ENCODE measurements around the gene GFI1.
A peak's percentile ranks its signal among the peaks of the same experiment; 100 is the strongest.

The GFI1 gene

DNA sequence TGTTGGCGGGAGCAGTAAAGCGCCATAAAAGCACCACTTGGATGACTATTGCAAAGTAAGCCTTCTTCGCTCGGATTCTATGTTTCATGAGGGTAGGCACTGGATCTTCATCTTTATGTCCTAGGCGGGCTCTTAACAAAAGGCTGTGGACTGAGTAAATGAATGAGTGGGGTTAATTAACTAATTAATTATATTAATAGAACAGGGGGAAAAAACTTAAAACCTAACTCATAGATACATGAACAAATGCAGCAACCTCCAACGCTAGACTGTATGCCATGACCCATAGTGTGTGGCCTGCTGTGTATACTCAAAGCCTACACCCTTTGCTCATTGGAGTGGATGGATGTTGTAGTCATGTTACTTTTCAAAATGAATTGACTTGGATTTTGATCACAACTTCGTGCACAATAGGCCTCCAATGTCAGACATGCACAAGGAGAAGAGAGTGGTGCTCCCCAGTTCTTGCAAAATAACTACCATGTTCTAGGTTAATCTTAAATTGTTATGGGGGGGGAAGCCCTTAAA, 417 bp upstream of the GFI1 start:
- no peak for DNase-seq

DNA sequence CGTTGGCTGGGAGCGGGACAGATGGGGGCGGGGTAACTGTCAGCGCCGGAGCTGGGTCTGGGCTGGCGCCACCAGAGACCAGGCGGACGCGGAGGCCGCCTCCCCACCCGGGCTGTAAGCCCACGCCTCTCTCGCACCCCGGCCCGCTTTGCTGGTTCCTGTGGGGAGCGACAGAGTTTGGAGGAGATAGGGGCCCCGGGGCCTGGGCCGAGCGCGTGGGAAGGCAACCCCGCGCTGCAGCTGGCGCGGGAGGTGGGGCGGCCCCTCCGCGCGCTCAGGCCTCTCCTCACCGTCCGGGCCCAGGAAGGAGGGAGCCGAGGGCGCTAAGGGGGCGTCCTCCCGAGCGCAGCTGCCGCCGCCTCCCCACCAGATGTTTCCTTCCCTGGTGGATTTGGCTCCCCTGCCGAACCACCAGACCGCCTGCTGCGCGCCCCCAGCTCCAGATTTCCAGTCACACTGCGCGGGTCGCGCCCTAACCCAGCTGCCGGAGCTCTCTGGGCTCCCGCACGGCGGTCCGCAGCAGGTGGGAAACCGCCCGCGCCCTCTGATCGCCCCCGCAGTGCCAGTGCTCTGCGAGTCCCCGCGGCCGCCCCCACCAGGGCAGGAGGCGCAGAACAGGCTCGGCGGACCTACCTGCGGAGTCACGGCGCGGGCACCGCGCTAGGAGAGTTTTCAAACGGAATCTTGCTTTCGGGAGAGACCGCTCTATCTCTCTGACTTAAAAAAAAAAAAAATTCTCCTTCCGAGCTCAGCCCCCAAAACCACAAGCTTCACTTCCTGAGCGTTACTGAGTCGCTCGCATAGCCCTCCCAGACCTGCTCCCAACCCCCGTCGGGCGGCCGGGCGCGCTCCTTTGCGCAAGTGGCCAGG, 1.1 kb downstream of the GFI1 start:
- no peak for DNase-seq

DNA sequence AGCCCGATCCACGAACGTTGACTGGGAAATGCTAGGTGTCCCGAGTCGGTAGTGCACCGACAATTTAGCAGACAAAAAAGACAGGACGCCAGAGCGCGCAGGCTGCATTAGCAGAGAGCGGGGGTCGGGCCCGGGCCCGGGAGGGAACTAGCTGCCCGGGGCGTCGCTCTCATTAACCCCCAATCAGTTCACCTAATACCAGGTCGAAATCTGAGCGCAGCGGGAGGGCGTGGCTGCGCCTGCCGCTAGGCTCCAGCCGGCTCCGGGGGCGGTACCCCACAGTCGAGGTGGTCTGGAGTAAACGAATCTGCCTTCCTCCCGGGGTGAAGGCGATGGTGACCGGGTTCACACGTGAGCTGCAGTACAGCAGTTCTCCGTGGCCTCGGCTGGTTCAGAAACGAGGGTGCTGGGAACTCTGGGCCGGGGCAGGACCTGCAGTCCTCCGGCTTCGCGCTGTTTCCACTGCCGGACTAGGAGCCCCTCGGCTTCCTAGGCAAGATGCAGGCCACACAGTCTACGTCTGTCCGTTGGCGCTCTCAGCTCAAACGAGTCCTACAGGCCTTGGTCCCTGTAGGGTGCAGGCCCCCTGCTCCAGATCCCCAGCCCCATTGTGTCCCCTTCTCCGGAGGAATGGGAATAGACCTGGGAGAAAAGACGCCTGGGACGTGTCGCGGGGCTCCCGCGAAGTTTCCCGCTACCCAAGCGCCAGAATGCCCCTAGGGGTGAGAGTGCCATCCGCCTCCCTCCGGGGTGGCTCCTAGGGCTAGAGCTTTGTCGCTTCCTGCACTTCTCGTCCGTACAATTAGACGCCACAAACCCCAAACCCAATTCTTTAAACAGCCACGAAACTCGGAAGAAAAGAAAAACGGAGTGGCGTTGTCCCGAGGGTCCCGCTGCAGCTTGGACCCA, 2.0 kb downstream of the GFI1 start:
- DNase-seq = no peak

DNA sequence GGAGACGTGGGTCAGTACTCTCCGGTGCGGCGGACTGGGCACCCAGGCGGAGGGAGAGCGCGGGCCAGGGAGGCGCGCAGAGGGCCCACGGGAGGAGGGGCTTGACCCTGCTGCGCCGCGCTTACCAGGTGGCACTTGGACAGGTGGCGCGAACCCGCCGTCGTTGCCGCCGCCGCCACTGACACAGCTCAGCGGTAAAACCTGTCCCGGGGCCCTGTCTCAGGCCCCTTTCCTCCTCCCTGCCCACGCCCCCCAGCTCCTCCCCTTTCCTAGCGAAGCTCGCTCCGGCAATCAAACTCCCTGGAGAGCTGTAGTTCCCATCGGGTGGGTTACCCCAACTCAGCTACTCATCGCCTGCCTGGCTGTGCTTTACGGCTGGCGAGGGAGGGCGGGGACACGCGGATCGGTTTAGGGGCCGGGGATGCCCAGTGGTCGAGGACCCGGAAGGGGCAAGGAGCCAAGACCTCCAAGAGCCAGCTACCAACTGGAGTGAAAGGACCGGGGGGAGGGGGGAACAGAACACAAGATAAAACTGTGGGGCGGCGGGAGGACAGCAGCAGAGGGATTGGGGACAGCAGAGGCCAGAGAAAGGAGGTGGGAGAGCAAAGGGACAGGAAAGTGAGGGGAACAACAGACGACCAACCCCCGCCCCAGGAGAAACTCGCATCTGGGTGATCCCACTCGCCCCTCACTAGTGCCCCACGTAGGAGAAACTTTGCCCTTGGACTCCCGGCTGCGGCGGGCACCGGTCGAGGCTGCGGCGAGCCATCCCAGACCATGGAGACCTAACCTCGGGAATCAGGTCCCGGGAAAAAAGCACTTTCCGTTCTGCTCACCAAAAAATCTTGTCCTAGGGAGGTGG, 2.9 kb downstream of the GFI1 start:
- no peak for DNase-seq

DNA sequence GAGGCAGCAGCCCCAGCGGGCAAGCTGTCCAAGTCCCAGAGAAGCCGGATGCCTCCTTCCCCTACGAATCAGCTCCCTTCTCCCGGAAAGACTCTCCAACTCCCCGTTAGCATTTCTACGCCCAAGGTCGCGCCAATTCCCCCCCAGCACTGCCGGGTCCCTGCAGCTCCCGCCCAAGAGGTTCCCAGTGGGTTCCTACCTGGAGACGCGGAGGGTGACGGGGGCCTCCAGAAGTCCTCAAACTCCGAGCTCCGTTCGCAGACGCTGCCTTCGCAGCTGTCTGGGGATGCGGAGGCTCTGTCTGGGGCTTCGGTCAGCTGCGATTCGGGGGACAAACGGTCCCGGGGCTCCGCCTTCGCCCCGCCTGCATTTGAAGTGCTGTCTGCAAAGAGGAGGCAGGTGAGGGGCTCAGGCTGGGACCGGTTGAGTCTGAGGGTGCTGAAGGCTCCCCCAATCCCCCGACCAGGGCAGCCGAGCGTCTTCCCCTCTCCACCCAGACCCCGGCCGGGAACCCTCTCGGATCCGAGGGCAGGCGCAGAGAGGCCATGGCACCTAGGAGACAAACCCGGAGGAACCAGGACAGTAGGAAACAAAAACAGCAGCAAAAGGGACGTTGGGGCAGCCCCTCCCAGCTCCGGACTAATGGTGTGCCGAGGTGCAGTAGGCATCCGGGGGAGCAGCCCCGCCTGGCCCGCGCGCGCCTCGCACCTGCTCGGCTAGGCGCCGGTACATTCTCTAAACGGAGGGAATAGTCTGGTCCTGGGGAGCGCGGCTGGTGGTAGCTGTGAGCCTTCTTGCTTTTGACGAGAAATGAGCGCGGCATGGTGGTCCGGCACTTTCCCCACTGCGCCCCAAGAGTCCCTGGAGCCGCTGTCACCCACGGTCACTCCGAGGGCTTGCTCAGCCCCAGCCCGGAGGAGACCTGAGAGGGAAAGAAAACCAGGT, 3.8 kb downstream of the GFI1 start:
- DNase-seq = peak; percentile 36

DNA sequence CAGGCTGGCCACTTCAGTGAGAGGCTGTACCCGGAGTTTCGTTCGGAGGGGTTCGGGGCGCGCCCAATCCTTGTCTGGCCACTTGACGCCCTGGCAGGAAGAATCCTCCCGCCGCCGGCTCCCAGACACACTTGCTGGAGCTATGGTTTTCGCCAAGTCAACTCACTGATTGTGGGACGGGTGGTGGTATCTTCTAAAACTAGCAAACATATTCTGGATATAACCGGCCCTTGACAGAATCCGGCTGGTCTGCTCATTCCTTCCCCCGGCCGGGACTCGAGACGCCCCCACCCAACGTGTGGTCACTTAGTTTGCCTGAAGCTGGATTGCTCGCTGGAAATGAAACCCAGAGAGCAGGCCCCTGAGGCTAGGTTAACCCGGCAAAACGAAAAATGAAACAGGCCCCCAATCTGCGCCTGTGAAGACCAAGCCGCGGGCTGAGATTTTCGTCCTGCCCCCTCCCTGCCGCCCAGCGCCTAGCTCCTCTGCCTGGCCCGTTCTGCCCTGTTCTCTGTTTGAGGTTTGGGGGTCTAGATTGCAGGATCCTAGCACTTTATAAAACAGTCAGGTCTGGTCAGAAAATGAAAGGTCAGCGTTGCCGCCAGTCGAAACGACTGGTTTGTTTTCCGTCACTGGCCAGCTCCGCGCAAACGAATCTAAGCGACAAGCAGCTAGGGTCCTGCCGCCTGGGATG, 4.6 kb downstream of the GFI1 start:
- no peak for DNase-seq

DNA sequence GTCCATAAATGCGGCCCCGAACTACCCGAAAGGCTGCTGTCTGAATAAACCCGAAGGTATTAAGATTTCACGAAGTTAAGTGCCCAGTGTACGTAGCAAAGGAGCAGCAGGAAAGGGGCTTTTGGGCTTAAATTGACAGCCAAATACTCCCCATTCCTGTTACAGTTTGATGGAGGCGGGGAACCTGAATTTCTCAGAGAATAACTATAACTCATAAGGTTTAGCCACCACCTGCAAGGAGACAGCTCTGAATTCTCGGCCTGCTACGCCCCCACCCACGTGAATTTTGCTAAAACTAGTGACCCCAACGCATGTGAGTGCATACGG, 5.2 kb downstream of the GFI1 start:
- no peak for DNase-seq

DNA sequence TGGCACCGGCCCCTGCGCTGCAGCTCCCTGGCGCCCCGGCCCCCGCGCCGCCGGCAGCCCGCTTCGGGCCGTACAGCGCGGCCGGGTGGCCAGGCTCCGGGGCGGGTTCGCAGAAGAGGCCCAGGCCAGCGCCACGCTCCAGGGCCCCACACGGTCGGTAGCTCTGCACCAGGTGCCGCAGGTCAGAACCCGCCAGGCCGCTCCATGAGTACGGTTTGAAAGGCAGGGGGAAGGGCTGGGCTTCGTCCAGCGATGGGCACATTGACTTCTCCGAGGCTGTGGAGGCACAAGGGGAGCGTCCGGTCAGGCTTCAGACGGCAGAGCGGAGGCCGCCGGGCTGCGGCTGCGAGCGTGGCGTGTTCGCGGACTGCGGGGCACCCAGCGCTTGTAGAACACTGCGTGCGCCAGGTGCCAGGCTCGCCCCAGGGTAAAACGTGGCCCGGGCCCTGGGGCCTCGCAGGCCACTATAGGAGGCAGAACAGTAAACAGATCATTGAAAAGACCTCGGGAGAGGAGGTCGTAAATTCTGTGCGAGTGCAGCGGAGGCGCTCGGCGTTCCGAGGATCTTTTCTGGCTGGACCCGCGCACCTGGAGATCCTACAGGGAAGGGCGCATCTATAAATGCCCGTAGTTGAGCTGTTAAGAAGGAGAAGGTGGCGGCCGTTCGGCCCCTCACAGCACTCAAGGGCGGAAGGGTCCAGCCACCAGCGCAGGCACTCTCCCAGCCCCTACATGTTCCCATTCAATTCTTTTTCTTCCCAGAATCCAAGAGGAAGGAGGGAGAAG, 5.7 kb downstream of the GFI1 start:
- DNase-seq = no peak

DNA sequence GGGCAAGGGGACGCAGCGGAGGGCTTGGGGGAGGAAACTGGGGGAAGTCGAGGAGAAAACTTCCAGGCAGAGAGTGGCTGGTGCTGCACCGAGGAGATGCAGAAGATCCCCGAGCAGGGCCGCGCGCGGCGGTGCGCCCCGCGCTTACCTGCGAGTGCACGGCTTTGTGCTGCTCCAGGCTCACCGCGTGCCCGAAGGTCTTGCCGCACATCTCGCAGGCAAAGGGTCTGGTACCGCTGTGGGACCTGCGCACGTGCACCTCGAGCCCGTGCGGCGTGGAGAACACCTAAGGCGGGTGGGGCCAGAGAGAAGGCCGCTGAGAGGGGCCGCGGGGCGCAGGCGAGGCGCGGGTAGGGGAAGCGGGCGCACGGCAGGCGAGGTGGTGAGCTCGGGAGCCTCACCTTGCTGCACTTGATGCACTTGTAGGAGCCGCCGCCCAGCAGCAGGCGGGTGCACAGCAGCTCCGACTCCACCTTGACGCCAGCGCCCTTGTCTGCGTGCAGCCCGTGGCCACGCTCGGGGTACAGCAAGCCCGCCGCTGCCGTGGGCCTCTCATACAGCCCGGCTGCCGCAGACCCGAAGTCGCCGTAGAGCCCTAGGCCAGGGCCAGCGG, 6.4 kb downstream of the GFI1 start:
- no peak for DNase-seq

DNA sequence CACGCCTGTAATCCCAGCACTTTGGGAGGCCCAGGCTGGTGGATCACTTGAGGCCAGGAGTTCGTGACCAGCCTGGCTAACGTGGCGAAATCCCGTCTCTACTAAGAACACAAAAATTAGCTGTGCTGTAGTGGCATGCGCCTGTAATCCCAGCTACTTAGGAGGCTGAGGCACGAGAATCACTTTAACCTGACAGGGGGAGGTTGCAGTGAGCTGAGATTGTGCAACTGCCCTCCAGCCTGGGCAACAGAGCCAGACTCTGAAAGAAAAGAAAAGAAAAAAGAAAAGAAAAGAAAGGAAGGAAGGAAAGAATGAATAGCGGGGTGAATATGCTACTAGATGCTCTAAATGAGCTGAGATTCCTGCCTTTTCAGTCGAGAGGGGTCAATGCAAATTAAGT, 7.1 kb downstream of the GFI1 start:
- no peak for DNase-seq

DNA sequence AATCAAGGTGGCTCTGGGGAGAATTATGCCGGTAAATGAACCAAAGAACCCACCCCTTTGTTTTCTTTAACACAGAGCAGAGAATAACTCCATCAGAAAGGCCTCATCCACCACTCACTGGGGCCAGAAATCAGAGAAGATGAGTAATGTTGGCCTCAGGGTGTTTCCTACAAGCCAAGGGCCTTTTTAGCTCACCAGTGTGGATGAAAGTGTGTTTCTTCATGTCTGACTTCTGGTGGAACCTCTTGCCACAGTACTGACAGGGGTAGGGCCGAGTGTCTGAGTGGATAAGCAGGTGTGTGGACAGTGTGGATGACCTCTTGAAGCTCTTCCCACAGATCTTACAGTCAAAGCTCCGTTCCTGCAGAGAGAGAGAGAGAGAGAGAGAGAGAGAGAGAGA, 8.3 kb downstream of the GFI1 start:
- DNase-seq = no peak

DNA sequence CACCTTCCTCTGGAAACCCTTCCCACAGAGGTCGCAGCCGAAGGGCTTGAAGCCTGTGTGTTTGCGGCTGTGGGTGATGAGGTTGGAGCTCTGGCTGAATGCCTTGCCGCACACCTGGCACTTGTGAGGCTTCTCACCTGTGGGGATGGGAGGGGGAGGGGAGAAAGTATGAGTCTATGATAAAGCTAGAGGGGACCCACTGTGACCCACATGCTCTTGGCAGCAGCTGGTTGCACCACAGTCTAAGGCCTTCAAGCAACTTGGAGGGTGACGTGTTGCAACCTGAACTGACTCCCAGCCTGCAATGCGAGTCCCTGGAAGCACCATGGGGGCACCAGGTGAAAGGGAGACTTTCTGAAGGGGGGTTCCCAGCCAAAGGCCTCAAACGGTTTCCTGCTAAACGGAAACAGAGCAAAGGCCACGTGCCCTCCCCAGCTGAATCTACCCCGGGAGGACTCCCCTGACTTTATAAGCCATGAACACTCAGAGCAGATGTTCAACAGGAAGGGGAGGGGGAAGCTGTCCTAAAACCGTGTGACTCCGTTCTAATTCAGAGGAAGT, 10.6 kb downstream of the GFI1 start:
- DNase-seq = no peak

DNA sequence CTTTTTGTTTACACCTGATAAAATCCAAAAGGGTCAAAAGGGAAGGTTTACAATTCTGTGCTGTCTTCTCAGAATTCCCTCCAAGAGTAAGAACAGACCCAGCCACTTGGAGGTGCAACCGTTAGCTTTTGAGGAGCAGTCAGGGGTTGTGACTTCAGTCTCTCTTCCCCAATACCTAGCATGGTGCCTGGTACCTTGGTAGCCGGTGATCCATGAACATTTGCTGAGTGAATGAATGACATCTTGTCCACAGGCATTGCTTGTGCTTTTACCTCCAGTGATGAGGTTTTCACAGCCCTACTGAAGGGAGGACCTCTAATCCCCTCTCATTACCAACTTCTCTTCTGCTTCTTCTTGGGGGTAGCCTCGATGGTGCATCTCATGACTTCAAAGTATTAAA, 11.7 kb downstream of the GFI1 start:
- DNase-seq = no peak

DNA sequence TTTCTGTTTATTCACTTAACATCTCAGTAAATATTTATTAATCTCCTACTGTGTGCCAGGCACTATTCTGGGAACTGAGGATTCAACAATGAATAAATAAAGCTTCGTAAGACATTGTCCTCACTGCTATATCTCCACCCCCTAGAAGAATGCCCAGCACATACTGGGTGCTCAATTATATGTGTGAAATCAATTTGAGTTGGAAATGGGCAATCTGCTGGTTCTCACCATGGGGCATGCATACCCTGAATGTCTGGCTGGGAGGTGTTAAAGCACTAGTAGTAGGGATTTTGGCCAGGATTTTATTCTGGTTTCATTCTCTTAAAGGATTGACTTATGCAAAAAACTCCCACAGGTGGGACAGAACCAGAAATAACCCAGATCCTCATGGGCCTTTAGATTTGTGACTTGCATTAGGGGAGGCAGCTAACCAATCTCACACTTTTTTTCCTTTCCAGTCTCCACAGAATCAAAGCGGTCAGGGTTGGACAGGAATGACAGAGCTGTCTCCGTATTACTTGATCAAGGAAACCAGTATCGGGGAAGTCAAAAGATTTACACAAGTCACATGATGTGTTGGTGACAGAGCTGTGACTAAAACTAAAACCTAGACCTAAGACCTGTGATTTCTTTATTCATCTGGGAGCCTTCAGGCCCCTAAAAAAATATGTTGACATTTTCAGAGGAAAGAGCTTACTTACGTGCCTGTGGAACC, 12.8 kb downstream of the GFI1 start:
- DNase-seq = no peak

DNA sequence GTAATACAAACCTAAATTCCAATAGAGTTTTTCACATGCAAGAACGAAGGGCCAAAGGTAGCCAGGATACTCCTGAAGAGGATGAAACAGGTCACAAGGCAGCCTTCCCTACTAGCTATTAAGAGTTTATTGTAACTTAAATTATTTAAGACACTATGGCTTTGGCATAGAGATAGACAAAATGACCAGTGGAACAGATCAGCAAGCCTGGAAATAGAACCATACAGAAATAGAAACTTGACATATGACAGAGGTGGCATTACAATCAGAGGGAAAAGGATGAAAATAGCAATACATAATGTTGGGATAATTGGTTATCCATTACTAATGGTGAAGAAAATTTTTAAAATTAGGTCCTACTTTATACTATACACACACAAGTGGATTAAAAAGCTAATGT, 16.5 kb downstream of the GFI1 start:
- DNase-seq = no peak

DNA sequence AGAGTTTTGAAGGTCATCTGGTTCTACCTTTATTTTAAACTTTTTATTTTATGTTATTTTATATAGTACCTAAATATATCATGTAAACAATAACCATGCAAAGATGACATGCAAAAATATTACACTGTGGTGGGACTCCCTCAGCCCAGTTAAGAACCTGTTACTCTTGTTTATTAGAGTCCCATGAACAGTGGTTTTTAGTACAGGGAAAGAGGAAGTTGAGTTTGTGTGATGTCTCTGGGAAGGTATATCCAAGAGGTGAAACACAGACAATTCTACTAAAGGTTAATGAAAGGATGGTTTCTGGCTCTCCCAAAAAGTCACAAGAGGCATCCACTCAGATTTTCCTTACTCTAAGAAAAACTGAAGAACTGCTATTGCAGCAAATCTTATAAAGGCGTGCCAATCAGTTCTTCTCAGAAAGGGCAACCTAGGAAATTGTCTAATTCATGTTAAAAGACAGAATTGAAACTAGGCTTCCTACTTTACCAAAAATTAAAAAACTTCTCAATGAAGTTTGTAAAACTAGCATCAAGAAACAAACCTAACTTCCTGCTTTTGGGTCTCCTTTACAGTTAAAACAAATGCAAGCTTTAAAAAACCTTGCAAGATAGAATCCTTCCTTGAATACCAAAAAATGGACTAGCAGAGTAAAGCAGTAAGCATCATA, 19.9 kb downstream of the GFI1 start:
- DNase-seq = no peak

DNA sequence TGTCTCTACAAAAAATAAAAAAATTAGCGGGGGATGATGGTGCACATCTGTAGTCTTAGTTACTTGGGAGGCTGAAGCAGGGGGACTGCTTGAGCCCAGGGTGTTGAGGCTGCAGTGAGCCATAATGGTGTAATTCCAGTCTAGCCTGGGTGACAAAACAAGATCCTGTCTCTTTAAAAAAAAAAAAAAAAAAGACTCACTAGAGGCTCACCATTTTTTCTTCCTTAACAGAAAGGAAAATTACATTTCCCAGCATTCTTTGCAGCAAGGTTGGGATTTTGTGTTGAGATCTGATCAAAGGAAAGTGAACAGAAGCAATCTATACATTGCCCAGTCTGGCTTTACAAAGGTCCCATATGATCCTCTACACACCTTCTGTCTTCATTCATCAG, 21.5 kb downstream of the GFI1 start:
- no peak for DNase-seq

All from fibroblast of skin of back (primary cell).